ENCODE data around the gene TRIP4. TPM values are rescaled to one million over a fixed set of nuclear protein-coding genes. Genes with fewer than 3 reads are reported as not detected.

The TRIP4 gene
- total RNA-seq, 2 experiments from 2014 or later: 9.3 to 21.0 TPM

GRCh38 chr15:64460206-64460723, 72.6 kb downstream of the TRIP4 start, which contains the start of gene ZNF609:
Gene ZNF609, plus strand, starts transcription at chr15:64460578. Its CDS starts 38,842 bp downstream, at chr15:64499420.
- H3K4me1 ChIP-seq (ENCODE audit: insufficient read depth, low read length, poor library complexity, severe bottlenecking): peaks cover 79% of the 10 kb centered on the region
- POLR2A ChIA-PET: interaction anchor here (0.6 to 1.7 kb wide), 8 partner anchors 10 to 366 kb away, joined by 3 to 8 read pairs (median 3); partner anchors contain the start of gene TRIP4
- no peaks in the 10 kb centered on the region for H3K9me2 ChIP-seq (ENCODE audit: insufficient read depth, low read length)
- peak within 1 kb of the TSS; percentile 90 for H3K4me2 ChIP-seq (ENCODE audit: low read length)
- no peaks in the 10 kb centered on the region for H3K9me3 ChIP-seq (ENCODE audit: low read length)
- peak; percentile 90 for DNase-seq (ENCODE audit: low spot score)
- peak within 1 kb of the TSS; percentile 90 for H2AFZ ChIP-seq (ENCODE audit: low read length)
- no TSS peak for BruUV-seq (replicated peaks)
- H3K27ac ChIP-seq (ENCODE audit: low read depth, low read length, poor library complexity, severe bottlenecking): peak within 1 kb of the TSS; percentile 68
- CTCF ChIA-PET (ENCODE audit: unreplicated experiment): interaction anchor here (0.6 kb wide), 1 partner anchor 232 kb away, joined by 4 read pairs; no protein-coding TSS in a partner anchor
- H3K4me3 ChIP-seq (ENCODE audit: low read depth, low read length, poor library complexity, severe bottlenecking): peak within 1 kb of the TSS; percentile 72
- peaks cover 39% of the 10 kb centered on the region for H3K79me2 ChIP-seq (ENCODE audit: insufficient read depth, low read depth, low read length)
- H4K20me1 ChIP-seq (ENCODE audit: insufficient read depth, low read length): 0 out of 2 replicates have a peak, but pooled peaks cover 7% of the 10 kb centered on the region
- no peaks in the 10 kb centered on the region for H3K36me3 ChIP-seq (ENCODE audit: insufficient read depth, low read length)
- intact Hi-C loops (cut with micrococcal nuclease; ENCODE audit: unreplicated experiment): no loop called here
- TF ChIP-seq CTCF (conservative IDR thresholded peaks at IDR 0.05; ENCODE audit: low read length) (peak; percentile 40; the same call in 1 of the 2 replicates), EZH2phosphoT487 (IDR thresholded peaks at IDR 0.05; ENCODE audit: borderline replicate concordance, low read depth, low read length) (no peak)

- no peaks in the 10 kb centered on the region for H3K36me3 ChIP-seq (ENCODE audit: insufficient read depth, low read length)
- CTCF ChIA-PET (ENCODE audit: unreplicated experiment): interaction anchor here (0.6 kb wide), 1 partner anchor 232 kb away, joined by 4 read pairs; no protein-coding TSS in a partner anchor
- no TSS peak for BruUV-seq (replicated peaks)
- H3K79me2 ChIP-seq (ENCODE audit: insufficient read depth, low read depth, low read length): peaks cover 43% of the 10 kb centered on the region
- peaks cover 71% of the 10 kb centered on the region for H3K4me1 ChIP-seq (ENCODE audit: insufficient read depth, low read length, poor library complexity, severe bottlenecking)
- peak overlapping the region; percentile 90 for H3K4me2 ChIP-seq (ENCODE audit: low read length)
- H3K9me3 ChIP-seq (ENCODE audit: low read length): no peaks in the 10 kb centered on the region
- 0 out of 2 replicates have a peak, but pooled peaks cover 7% of the 10 kb centered on the region for H4K20me1 ChIP-seq (ENCODE audit: insufficient read depth, low read length)
- no peaks in the 10 kb centered on the region for H3K9me2 ChIP-seq (ENCODE audit: insufficient read depth, low read length)
- POLR2A ChIA-PET: interaction anchor here (1.0 to 1.7 kb wide), 4 partner anchors 11 to 70 kb away, joined by 3 to 8 read pairs (median 5); no protein-coding TSS in a partner anchor
- H3K4me3 ChIP-seq (ENCODE audit: low read depth, low read length, poor library complexity, severe bottlenecking): peak overlapping the region; percentile 72
- intact Hi-C loops (cut with micrococcal nuclease; ENCODE audit: unreplicated experiment): no loop called here
- TF ChIP-seq EZH2phosphoT487 (IDR thresholded peaks at IDR 0.05; ENCODE audit: borderline replicate concordance, low read depth, low read length) (no peak), CTCF (conservative IDR thresholded peaks at IDR 0.05; ENCODE audit: low read length) (no peak)
- no peak overlapping the region for H2AFZ ChIP-seq (ENCODE audit: low read length)
- peak; percentile 51 for DNase-seq (ENCODE audit: low spot score)
- H3K27ac ChIP-seq (ENCODE audit: low read depth, low read length, poor library complexity, severe bottlenecking): peak overlapping the region; percentile 68
Observed at GRCh38 chr15:64460724-64461720, 73.4 kb downstream of the TRIP4 start.
